Right renal cortex interstitium (tissue), 3 donors: ENCODE results near the gene SNX8. TPM values are rescaled to one million over a fixed set of nuclear protein-coding genes. Genes with fewer than 3 reads are reported as not detected.
"Not testable (repeated sequence)": the region's sequence is repeated elsewhere in the genome, so short reads cannot be mapped to it uniquely, and the experiment has no call there.

Source experiments
- DNase-seq, 3 donors: peaks; one replicate each; pipeline ENCODE4 v3.0.0-alpha.2; 2013; ENCODE audit warnings: low read depth in 3 of 3, low spot score in 2 of 3
- polyA plus RNA-seq, 3 donors: library from polyadenylated mRNA; unstranded; fragments of 120-200 nt; gene quantifications; one replicate each; pipeline ENCODE4 v1.2.1, GENCODE V29; 2013; ENCODE audit not compliant: insufficient read length in 3 of 3

Gene SNX8
- polyA plus RNA-seq, 3 donors: 37.1 to 44.0 (median 37.6) TPM

DNA sequence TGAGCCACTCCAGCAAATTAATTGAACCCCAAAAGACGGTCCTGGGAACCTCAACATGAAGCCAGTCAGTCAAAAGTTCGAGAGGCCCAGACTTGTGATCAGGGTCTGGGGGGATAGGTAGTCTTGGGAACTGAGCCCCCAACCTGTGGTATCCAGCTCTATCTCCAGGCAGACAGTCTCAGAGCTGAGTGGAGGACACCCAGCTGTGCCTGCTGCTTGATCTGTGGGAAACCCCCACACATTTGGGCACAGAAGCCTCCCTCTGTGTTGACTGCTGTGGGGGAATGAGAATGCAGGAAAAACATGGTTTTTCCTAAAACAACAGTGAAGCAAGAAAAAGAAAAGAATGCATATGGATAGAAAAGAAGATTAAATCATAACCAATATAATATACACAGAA, 16.3 kb upstream of the SNX8 start:
- no peak for DNase-seq

DNA sequence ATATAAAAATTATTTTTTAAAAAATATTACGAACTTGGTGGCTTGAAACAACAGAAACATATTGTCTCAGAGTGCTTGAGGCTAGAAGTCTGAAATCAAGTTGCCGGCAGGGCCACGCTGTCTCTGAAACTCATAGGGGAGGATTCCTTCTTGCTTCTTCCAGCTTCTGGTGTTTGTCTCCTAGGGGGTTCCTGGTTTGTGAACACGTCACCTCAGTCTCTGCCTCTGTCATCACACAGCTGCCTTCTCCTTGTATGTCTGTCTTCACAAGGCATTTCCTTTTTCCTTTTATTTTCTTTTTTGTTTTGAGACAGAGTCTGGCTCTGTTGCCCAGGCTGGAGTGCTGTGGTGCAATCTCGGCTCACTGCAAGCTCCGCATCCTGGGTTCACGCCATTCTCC, 12.7 kb upstream of the SNX8 start:
- no peak for DNase-seq

DNA sequence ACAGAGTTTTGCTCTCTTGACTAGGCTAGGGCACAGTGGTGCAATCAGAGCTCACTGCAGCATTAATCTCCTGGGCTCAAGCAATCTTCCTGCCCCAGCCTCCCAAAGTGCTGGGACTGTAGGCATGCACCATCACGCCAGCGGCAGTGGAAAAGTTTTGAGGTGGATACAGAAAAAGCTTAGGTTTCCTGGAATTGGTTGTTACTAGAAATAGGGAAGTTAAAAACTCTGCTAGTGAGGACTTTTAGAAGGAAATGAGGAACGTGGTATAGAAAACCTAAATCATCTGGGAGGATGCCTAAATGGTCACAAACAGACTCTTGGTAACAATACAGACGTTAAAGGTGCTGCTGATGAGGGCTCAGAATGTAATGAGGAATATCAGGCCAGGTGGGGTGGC, 10.9 kb upstream of the SNX8 start:
- no peak for DNase-seq

DNA sequence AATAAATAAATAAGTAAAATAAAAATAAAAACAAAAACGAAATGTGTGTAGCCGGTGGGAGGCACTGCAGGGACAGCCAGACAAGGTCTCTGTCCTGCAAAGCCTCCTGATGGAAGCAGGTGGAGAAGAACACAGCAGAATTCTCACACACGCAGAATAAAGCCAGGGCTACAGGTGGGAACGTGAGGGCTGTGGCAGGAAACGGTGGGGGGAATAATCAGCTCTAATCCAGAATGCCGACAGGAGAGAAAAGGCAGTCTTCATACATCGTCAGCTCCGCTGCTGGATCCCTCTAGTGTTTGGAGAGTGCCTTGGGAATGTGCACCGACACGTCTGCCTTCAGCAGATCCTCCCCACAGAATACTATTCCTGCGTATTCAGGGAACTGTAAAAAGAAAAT, 6.8 kb upstream of the SNX8 start:
- no peak for DNase-seq

DNA sequence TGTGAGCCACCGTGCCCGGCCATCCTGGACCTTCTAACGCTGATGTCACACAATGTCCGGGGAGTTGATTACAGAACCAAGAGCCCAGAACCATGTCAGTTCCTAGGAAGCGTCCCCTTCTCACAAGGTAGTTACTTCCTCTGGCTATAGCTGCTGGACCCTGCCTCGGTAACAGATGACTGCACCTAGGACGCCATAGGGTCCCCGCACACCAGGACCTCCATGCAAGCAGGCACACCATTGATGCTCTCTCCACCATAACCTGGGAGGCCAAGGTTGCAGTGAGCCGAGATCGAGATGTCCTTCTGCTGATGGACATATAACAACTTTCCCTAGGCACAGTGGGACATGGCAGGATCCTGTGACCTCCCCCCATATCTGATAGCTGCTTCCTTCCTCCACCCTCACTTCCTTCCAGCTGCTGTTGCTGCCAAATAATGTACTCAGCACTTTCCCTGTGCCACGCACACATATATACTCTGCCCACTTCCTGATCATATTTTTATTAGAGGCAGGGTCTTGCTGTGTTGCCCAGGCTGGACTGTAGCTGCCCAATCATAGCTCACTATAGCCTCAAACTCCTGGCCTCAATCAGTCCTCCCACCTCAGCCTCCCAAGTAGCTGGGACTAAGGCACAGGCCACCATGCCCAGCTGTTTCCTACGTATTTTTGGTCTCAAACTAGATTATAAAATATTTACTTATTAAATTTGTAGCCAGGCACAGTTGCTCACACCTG, 3.5 kb upstream of the SNX8 start:
- no peak for DNase-seq

DNA sequence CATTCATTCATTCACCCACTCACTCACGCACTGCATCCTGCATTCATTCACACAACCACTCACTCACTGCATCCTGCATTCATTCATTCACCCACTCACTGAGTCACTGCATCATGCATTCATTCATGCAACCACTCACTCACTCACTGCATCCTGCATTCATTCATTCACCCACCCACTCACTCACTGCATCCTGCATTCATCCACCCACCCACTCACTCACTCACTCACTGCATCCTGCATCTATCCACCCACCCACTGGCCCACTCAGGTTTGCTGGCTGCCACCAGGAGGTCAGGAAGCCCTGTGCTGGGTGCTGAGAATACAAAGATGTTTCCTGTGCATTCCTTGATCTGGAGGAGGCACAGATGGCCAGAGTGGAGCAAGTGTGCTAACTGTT, 2.3 kb upstream of the SNX8 start:
- DNase-seq: no peak

DNA sequence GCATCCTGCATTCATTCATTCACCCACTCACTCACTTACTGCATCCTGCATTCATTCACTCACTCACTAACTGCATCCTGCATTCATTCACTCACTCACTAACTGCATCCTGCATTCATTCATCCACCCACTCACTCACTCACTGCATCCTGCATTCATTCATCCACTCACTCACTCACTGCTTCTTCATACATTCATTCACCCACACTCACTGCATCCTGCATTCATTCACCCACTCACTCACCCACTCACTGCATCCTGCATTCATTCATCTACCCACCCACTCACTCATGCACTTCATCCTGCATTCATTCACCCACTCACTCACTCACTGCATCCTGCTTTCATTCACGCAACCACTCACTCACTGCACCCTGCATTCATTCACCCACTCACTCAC, 1.5 kb upstream of the SNX8 start:
- DNase-seq: no peak

DNA sequence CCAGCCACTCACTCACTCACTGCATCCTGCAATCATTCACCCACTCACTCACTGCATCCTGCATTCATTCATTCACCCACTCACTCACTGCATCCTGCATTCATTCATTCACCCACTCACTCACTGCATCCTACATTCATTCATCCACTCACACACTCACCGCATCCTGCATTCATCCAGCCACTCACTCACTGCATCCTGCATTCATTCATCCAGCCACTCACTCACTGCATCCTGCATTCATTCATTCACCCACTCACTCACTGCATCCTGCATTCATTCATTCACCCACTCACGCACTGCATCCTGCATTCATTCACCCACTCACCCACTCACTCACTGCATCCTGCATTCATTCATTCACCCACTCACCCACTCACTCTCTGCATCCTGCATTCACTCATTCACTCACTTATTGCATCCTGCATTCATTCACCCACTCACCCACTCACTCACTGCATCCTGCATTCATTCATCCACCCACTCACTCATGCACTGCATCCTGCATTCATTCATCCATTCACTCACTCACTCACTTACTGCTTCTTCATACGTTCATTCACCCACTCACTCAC, 802 bp upstream of the SNX8 start:
- not testable (repeated sequence) for DNase-seq

DNA sequence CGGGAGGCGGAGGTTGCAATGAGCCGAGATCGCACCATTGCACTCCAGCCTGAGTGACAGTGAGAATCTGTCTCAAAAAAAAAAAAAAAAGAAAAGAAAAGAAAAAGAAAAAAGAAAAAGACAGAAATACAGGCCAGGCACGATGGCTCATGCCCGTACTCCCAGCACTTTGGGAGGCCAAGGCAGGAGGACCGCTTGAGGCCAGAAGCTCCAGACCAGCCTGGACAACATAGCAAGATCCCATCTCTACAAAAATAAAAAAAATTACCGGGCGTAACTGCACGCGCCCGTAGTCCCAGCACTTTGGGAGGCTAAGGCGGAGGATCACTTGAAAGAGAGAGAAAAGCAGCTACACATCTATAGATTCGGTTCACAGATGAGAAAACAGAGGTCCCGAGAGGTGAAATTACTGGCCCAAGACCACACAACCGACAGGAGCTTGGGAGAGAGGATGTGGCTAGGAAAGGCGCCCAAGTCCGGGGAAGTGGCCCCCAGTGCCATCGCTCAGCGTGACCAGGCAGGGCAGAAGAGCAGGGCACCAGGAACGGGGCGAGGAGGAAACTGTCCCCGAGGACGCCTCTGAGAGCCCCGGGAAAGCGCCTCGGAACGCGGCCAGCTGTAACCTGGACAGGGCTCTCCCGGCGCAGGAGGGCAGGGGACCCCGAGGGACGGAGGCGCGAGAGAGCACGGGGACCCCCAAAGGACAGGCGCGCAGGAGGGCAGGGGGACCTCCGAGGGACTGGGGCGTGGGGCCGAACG, 612 bp downstream of the SNX8 start:
- DNase-seq: no peak

DNA sequence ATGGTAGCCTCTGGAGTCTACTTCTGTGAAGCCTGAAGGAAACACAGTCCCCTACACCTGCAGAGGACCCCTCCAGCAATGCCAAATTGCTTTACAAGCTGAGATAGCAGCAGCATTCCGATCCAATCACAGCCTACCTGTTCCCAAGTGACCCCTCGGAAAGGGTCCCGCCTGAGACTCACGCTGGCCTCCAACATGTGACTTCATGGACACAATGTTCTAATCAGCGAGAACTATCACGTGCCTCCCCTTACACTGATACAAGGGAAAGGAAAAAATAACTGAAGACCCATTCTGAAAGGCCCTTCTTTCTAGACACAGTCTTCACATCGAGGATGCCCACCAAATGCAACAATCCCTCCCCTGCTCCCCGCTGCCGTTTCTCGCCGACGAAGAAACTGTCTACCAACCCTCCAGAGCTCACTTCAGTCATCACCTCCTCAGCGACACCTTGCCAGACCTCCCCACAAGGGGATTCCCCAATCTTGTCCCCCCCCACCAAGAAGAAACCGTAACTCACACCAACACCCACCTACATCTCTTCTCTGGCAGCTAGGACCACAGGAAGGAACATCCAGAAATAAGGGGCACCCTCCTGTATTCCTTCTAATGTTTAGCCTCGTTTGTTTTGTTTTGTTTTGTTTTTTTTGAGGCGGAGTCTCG, 1.8 kb downstream of the SNX8 start:
- no peak for DNase-seq

DNA sequence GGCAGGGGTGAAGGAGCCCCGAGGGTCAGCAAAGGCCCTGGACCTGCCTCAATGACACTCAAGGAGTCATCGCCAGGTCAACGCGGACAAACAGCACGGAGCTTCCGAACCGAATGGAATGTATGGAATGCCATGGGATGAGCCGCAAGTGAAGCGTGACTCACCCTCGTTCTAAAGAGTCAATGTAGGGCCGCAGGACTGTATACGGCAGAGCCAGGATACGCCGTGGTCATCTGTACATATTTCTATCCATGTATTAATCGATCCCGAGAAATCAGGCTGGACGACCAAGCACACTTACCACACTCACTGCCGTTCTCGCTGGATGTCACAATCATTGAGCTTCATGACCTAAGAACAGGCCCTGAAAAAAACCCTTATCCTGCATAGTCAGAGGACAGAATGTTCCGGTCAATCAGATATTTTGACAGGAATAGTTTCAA, 4.3 kb downstream of the SNX8 start:
- peak in 2 of 3 donors; percentile 36 to 56 for DNase-seq

DNA sequence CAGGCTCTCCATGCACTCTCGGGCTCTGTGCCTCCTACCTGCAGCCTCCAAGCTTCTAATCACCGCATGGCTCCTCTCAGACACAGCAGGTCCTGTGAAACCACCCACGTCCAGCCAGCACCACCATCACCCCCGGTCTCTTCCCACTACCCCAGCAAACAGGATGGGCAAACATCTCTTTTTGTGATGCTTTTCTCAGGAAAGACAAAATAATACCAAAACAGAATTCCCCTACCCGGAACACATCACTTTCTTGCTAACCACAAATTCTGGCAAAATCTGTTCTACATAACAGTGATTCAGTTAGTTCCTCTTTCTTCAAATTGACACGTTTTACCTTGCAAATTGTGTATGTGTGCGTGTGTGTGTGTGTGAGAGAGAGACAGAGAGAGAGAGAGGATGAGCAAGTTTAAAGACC, 6.5 kb downstream of the SNX8 start:
- DNase-seq: no peak

DNA sequence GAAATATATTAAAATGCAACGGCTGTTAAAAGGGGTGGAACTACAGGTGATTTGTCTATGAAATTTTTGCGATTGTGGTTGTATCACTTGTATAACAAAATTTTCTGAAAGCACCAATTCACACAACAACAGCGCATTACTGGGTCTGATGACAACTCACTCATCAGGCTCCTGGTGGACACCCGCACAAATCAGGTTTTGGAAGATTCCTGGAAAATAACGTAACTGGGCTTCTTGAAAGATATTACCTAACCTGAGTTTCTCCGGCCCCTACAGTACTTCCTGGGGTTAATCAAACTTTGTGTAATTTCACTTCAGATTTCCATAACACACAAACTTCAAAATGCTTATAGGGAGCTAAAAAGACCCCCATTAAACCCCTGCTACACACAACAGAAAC, 7.6 kb downstream of the SNX8 start:
- no peak for DNase-seq

DNA sequence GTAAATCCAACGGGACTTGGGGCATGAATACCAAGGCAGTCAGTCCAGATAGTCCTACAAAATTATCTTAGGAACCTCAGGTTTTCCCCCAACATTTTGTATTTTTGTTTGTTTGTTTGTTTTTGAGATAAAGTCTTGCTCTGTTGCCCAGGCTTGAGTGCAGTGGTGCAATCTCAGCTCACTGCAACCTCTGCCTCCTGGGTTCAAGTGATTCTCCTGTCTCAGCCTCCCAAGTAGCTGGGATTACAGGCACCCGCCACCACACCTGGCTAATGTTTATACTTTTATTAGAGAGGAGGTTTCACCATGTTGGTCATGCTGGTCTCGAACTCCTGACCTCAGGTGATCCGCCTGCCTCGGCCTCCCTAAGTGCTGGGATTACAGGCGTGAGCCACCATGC, 9.0 kb downstream of the SNX8 start:
- not testable (repeated sequence) for DNase-seq

DNA sequence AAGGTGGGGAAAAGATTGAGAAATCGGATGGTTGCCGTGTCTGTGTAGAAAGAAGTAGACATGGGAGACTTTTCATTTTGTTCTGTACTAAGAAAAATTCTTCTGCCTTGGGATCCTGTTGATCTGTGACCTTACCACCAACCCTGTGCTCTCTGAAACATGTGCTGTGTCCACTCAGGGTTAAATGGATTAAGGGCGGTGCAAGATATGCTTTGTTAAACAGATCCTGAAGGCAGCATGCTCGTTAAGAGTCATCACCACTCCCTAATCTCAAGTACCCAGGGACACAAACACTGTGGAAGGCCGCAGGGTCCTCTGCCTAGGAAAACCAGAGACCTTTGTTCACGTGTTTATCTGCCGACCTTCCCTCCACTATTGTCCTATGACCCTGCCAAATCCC, 10.7 kb downstream of the SNX8 start:
- DNase-seq: not testable (repeated sequence)

DNA sequence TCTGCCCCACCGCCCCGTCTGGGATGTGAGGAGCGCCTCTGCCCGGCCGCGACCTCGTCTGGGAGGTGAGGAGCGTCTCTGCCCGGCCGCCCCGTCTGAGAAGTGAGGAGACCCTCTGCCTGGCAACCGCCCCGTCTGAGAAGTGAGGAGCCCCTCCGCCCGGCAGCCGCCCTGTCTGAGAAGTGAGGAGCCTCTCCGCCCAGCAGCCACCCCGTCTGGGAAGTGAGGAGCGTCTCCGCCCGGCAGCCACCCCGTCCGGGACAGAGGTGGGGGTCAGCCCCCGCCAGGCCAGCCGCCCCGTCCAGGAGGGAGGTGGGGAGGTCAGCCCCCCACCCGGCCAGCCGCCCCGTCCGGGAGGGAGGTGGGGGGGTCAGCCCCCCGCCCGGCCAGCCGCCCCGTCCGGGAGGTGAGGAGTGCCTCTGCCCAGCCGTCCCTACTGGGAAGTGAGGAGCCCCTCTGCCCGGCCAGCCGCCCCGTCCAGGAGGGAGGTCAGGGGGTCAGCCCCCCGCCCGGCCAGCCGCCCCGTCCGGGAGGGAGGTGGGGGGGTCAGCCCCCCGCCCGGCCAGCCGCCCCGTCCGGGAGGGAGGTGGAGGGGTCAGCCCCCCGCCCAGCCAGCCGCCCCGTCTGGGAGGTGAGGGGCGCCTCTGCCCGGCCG, 11.4 kb downstream of the SNX8 start:
- DNase-seq: not testable (repeated sequence)

DNA sequence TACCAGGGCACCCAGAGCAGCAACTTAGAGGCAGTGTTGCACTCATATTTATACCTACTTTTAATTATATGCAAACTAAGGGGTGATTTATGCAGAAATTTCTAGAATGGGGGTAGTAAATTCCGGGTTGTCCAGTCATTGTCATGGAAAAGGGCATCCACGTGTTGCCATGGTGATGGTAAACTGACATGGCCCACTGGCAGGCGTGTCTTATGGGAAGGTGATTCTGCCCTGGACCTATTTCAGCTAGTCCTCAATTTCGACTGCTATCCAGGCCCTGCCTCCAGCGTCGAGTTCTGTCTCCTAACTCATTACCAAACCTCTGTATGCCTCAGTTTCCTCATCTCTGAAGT, 12.8 kb downstream of the SNX8 start:
- no peak for DNase-seq

DNA sequence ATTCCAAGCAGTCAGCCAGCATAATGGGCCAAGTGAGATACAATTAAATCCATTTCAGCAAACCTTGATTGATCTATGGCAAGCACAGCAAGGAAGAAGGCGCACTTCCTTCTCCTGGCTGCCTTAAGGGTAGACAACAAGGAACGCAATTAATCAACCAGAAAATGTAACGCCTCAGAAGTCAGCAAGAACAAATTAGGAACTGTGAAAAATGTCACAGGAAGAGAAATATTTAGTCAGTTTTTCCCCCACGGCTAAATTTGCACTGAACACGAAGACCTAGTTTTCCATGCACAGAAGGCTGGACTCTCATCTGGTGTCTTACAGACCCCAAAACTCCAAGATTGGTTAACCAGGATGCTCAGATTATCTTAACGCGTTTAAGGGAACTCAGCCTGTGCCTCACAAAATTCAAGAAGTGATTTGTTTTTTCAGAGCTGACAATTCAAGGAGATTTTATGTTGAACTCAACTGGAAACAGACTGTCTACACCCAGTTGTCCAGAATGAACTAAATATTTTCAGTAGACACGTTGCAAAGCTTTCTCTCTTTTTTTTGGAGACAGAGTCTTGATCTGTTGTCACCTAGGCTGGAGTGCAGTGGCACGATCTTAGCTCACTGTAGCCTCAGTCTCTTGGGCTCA, 14.2 kb downstream of the SNX8 start:
- DNase-seq: no peak

DNA sequence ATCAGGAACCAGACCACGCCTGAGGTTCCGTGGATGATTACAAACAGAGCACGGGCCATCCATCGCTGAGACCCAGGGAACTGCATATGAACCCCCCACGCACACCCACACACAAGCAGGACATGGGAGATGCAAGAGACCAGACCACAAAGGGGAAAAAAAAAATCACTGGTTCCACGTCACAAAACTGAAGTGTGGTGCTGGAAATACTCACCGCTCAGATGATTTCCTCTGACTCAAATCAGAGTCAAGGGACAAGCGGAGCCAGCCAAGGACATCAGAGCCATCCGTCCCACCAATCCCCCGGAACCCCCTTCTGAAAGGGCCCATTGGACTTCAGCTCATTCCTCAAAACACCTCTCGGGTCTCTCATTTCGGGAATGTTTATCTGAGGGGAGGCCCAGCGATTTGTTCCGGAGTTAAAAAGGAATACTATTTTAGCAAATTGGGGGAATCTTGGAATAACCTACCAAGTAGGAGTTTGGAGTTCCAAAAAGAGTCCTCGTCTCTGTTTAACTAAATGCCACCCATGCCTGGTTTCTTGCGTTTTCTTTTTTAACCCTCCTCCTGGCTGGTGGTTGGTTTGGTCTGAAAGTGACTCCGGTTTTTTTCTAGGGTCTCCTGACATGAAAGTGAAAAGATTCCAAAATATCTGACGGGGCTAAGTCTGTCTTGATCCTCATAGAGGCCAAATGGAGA, 15.0 kb downstream of the SNX8 start:
- DNase-seq: no peak

DNA sequence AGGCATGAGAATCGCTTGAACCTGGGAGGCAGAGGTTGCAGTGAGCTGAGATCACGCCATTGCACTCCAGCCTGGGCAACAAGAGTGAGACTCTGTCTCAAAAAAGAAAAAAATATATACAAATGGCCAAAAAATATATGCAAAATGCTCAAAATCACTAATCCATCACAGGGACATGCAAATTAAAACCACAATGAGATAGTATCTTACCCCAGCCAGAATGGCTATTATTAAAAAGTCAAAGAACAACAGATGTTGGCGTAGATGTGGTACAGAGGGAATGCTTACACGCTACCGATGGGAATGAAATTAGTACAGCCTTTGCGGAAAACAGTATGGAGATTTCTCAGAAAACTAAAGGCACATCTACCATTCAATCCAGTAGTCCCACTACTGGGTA, 17.4 kb downstream of the SNX8 start:
- DNase-seq: no peak
